Kidney (tissue), 14 donors: ENCODE data around the gene APMAP. TPM values are rescaled to one million over a fixed set of nuclear protein-coding genes. Genes with fewer than 3 reads are reported as not detected.
A peak's percentile ranks its signal among the peaks of the same experiment; 100 is the strongest.
"Not testable (repeated sequence)": the region's sequence is repeated elsewhere in the genome, so short reads cannot be mapped to it uniquely, and the experiment has no call there.

Experiments used
- DNase-seq, 5 donors: peaks; one replicate each; pipeline ENCODE4 v3.0.0-alpha.2; 2013 to 2020
- FAIRE-seq: peaks from 2 replicates; lab custom pipeline; 2012; peaks lifted over from hg19 to GRCh38; lab: Jason Lieb, UNC
- H3K27ac ChIP-seq, 2 donors: one replicate each; pipeline ENCODE4 v1.7.0; 2013; ENCODE audit warnings: low read depth in 2 of 2, low read length in 2 of 2, inconsistent platforms in 1 of 2
- H3K27me3 ChIP-seq: one replicate; pipeline ENCODE4 v1.7.1; 2013; ENCODE audit warnings: low read length, inconsistent platforms; ENCODE audit not compliant: control insufficient read depth, insufficient read depth
- H3K36me3 ChIP-seq, 3 donors: one replicate each; pipeline versions ENCODE4 v1.7.0 to v1.7.1; 2013; ENCODE audit warnings: low read length in 3 of 3, control low read depth in 1 of 3, inconsistent platforms in 1 of 3; ENCODE audit not compliant: insufficient read depth in 3 of 3, control insufficient read depth in 2 of 3
- H3K4me1 ChIP-seq, 3 donors: one replicate each; pipeline versions ENCODE4 v1.7.0 to v1.7.1; 2013; ENCODE audit warnings: low read length in 3 of 3, inconsistent platforms in 1 of 3, low read depth in 1 of 3; ENCODE audit not compliant: control insufficient read depth in 2 of 3, insufficient read depth in 2 of 3
- H3K4me3 ChIP-seq, 3 donors: one replicate each; pipeline versions ENCODE4 v1.7.0 to v1.8.1; 2013; ENCODE audit warnings: low read length in 3 of 3, control low read depth in 1 of 3, inconsistent platforms in 1 of 3
- H3K9ac ChIP-seq, 3 donors: one replicate each; pipeline versions ENCODE4 v1.7.0 to v1.7.1; 2013; ENCODE audit warnings: low read length in 3 of 3, control low read depth in 1 of 3, inconsistent platforms in 1 of 3
- H3K9me3 ChIP-seq, 3 donors: one replicate each; pipeline versions ENCODE4 v1.7.0 to v1.7.1; 2013; ENCODE audit warnings: low read length in 3 of 3, control low read depth in 1 of 3, inconsistent platforms in 1 of 3; ENCODE audit not compliant: control insufficient read depth in 2 of 3, insufficient read depth in 1 of 3
- intact Hi-C: fragments of 100-400 bp; cut with DNase I; formaldehyde crosslinking; loops from one replicate; pipeline ENCODE4 v1.11.1; 2022
- polyA plus RNA-seq: library from polyadenylated mRNA; stranded (reverse); fragments of 350-450 nt; fragmentation: Illumina TruSeq; extraction: RNeasy Lipid Tissue Mini Kit (QIAGEN cat#74804); gene quantifications from one replicate; pipeline ENCODE4 v1.2.3, GENCODE V29; 2014; ENCODE audit warnings: low read depth, low replicate concordance; ENCODE audit not compliant: insufficient read depth
- total RNA-seq: library from RNA; stranded (reverse); fragmentation: NEBNext Ultra II Directional; extraction: Animal tissue kit (Norgen Biotek cat#: 25700); gene quantifications from one replicate; pipeline ENCODE4 v1.2.1, GENCODE V29; 2021
- TF ChIP-seq, protein P1 (sequence below): IDR thresholded peaks from 3 replicates; pipeline ENCODE4 v1.5.1; 2012; ENCODE audit warnings: mild to moderate bottlenecking, moderate library complexity, borderline replicate concordance; ENCODE audit not compliant: insufficient read depth; ENCODE audit errors: extremely low read depth
- donor health status: control.
- donor health status: control.
- donor health status: control.
- donor health status: control.
- donor health status: control.
- donor health status: DM: yes; HTN: yes; CAD: no.
- donor health status: Normal renal cell carcinoma (clear cell type).

The APMAP gene
- total and polyA plus RNA-seq, 2 donors from 2014 or later: 79.7 to 90.9 TPM

DNA sequence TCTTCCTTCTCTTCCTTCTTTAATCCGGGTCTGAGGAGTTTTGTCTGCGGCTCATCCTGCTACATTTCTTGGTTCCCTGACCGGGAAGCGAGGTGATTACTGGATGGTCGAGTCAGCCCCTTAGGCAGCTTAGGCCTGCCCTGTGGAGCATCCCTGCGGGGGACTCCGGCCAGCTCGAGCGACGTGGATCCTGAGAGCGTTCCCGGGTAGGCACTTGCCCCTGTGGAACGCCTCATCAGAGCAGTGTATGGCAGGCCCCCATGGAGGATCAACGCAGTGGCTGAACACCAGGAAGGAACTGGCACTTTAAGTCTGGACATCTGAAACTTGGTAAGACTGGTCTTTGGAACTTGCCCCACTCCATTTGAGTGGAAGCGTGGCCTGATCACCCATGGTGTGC is 72.9 kb downstream of the APMAP start:
- H3K4me3 ChIP-seq, H3K9me3 ChIP-seq, DNase-seq, H3K36me3 ChIP-seq, H3K9ac ChIP-seq, H3K27ac ChIP-seq, H3K27me3 ChIP-seq, FAIRE-seq, H3K4me1 ChIP-seq, intact Hi-C loops: not testable (repeated sequence)

DNA sequence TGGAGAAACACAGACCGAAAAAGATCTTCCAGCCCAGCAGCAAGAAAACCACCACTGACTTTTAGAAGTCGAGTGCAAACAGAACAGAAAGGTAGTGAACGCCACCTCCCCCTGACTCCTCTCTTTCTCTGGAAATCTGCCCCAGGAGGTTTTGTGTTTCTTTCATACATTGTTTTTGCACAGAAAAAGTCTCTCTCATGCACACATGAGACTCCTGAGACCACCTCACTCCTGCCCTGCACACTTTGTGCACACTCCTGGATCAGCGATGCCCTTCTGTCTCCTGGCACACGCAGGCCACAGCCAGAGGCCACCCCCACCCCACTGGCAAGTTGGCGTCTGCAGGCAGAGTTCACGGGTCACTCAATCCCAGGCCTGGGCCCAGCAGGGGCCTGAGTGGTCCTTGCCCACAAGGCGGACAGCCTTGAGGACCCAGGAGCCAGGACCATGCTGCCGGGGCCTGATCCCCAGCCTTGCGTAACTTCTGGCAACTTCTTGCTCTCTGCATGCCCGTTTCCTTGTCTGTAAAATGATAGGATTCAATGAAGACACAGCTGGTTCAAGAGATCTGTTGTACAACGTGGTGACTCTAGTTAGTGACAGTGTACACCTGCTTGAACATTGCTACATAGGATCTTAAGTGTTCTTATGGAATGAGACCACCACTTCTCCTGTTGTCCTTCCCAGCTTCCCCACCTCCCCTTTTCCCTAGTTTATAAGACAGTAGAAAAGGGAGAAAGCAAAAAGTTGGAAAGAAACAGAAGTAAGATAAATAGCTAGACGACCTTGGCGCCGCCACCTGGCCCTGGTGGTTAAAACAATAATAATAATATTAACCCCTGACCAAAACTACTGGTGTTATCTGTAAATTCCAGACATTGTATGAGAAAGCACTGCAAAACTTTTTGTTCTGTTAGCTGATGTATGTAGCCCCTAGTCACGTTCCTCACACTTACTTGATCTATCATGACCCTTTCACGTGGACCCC is 73.7 kb downstream of the APMAP start:
- H3K9ac ChIP-seq: no peak overlapping the region
- TF ChIP-seq, protein P1, sequence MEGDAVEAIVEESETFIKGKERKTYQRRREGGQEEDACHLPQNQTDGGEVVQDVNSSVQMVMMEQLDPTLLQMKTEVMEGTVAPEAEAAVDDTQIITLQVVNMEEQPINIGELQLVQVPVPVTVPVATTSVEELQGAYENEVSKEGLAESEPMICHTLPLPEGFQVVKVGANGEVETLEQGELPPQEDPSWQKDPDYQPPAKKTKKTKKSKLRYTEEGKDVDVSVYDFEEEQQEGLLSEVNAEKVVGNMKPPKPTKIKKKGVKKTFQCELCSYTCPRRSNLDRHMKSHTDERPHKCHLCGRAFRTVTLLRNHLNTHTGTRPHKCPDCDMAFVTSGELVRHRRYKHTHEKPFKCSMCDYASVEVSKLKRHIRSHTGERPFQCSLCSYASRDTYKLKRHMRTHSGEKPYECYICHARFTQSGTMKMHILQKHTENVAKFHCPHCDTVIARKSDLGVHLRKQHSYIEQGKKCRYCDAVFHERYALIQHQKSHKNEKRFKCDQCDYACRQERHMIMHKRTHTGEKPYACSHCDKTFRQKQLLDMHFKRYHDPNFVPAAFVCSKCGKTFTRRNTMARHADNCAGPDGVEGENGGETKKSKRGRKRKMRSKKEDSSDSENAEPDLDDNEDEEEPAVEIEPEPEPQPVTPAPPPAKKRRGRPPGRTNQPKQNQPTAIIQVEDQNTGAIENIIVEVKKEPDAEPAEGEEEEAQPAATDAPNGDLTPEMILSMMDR: no peak
- H3K9me3 ChIP-seq: no peaks in the 10 kb centered on the region
- DNase-seq (no peak), FAIRE-seq (no peak)
- no peaks in the 10 kb centered on the region for H3K36me3 ChIP-seq
- H3K4me1 ChIP-seq: peaks cover 0 to 6% (median 6%) of the 10 kb centered on the region in 3 donors
- H3K27ac ChIP-seq: no peak overlapping the region
- no peak overlapping the region for H3K4me3 ChIP-seq
- intact Hi-C loops: no loop called here
- no peaks in the 10 kb centered on the region for H3K27me3 ChIP-seq

DNA sequence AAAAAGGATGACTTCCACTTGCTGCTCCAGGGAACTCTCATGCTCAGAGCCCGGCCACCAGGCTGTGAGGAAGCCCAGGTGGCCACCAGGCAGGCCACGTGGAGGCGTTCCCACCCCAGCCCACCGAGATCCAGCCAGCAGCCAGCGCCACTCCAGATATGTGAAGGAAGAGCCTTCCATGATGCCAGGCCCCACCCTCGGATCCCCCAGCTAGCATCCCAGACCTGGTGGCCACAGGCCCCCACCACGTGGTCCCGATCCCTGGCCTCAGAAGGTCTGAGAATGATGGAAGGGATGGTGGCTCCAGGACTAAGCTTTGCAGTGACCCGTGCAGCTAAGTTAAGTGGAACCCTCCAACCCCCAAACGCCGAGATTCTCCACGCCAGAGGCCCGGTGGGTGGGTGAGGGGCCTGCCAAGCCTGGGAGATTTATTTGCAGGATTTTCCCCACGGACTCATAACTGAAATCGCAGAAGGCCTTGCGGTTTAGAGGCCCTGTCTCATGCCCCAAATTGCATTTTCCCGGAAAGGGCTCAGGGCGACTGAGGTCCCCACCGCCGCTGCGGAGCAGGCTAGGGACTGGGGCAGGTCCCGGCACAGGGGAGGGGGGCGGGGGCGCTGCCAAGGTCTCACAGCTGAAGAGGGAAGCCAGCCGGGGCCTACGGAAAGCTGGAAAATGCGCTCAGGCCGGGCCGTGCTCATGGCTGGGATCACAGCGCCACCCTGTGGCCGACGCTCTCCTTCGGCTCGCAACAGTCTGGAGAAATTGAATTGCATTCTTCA is 74.6 kb downstream of the APMAP start:
- no peak overlapping the region for H3K9ac ChIP-seq
- FAIRE-seq: no peak
- TF ChIP-seq, protein P1: peak; percentile 93
- no peaks in the 10 kb centered on the region for H3K9me3 ChIP-seq
- H3K36me3 ChIP-seq: no peaks in the 10 kb centered on the region
- peaks cover 0 to 6% (median 6%) of the 10 kb centered on the region in 3 donors for H3K4me1 ChIP-seq
- intact Hi-C loops: no loop called here
- no peak overlapping the region for H3K27ac ChIP-seq
- no peaks in the 10 kb centered on the region for H3K27me3 ChIP-seq
- DNase-seq: peak; percentile 85 to 93 (median 89)
- no peak overlapping the region for H3K4me3 ChIP-seq

DNA sequence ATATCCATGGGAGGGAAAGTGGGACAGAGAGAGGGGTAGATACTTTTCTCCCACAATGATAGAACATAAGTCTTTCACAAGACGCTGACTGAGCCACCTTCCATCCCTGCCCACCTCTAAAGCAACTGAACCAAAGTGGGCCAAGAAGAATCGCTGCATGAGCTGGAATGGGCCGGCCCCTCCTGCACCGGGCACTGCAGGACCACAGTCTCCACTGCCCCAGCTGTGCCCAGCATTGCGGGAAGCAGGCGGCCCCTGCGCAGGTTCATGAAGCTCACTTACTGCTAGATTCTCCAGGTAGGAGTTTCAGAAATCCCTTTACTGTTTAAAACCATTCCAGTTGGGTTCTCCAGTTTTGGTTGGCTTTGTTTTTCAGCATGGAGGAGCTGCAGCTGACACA is 75.5 kb downstream of the APMAP start:
- H3K27me3 ChIP-seq: no peaks in the 10 kb centered on the region
- intact Hi-C loops: no loop called here
- H3K36me3 ChIP-seq: no peaks in the 10 kb centered on the region
- H3K4me1 ChIP-seq: peaks cover 0 to 6% (median 6%) of the 10 kb centered on the region in 3 donors
- H3K9ac ChIP-seq: no peak overlapping the region
- no peaks in the 10 kb centered on the region for H3K9me3 ChIP-seq
- H3K27ac ChIP-seq: no peak overlapping the region
- DNase-seq: no peak
- FAIRE-seq: no peak
- TF ChIP-seq, protein P1: no peak
- no peak overlapping the region for H3K4me3 ChIP-seq
